SK-N-MC (cell line): ENCODE results near the gene SNX30.

Experiments used
- EZH2 ChIP-seq: fragments of 200-600 bp; sonication (generic); IDR thresholded peaks from one replicate; pipeline ENCODE4 v1.6.1; 2017; ENCODE audit warnings: antibody characterized with exemption
- POLR2AphosphoS5 ChIP-seq: IDR thresholded peaks from 2 replicates; pipeline ENCODE4 v1.6.1; 2012; ENCODE audit warnings: mild to moderate bottlenecking, low read depth, low read length, borderline replicate concordance

DNA sequence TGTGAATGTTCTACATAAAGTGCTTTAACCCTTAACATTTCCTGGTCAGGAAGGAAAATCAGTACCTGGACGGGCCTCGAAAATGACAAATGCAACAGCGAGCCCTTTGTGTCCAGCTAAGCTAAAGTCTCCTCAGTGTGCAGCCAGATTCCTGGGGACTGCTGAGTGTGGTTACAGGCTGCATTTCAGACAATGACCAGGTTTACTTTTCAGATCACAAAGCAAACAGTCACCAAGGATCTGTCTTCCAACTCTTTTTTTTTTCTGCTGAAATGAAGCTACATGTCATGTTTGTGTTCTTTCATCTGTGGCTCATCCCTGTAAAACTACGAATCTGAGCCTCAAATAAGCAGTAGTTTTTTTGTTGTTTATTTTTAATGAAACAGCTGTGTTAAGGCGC, 119.4 kb downstream of the SNX30 start:
- no peak for TF ChIP-seq EZH2
- no peak for TF ChIP-seq POLR2AphosphoS5
